OCI-LY7 (cell line): ENCODE results near the gene NKAIN2.

Source experiments
- EZH2phosphoT487 ChIP-seq: fragments of 200-600 bp; sonication (generic); IDR thresholded peaks from 2 replicates; pipeline ENCODE4 v1.6.1; 2018; ENCODE audit warnings: low read depth, borderline replicate concordance, mild to moderate bottlenecking, mixed run types, antibody characterized with exemption, low read length, moderate library complexity, mixed read lengths
- TF ChIP-seq, protein P1 (sequence below): fragments of 200-600 bp; sonication (generic); conservative IDR thresholded peaks from 2 replicates; pipeline ENCODE4 v1.5.1; 2014; ENCODE audit warnings: mild to moderate bottlenecking, antibody characterized with exemption, low read length, moderate library complexity, mixed read lengths

DNA sequence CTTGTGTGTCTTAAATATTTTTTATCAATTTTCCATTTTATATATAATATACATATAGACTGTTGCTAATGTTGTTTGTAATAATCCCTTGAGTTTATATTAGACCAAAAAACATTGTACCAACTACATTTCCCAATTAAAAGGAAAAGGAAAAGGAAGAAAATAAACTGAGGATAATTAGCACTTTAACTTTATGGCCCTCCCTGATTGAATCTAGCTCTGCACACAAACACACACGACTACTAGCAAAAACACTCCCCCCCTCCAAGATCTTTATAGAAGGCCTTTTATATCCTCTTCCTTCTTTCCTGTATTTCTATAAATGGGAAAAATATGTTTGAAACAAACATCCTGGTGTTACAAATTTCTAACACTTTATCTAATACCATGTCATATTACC lies 276.8 kb downstream of the NKAIN2 start:
- TF ChIP-seq, protein P1, sequence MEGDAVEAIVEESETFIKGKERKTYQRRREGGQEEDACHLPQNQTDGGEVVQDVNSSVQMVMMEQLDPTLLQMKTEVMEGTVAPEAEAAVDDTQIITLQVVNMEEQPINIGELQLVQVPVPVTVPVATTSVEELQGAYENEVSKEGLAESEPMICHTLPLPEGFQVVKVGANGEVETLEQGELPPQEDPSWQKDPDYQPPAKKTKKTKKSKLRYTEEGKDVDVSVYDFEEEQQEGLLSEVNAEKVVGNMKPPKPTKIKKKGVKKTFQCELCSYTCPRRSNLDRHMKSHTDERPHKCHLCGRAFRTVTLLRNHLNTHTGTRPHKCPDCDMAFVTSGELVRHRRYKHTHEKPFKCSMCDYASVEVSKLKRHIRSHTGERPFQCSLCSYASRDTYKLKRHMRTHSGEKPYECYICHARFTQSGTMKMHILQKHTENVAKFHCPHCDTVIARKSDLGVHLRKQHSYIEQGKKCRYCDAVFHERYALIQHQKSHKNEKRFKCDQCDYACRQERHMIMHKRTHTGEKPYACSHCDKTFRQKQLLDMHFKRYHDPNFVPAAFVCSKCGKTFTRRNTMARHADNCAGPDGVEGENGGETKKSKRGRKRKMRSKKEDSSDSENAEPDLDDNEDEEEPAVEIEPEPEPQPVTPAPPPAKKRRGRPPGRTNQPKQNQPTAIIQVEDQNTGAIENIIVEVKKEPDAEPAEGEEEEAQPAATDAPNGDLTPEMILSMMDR = no peak
- TF ChIP-seq EZH2phosphoT487 = no peak
